ENCODE data around the gene CERK. TPM values are rescaled to one million over a fixed set of nuclear protein-coding genes. Genes with fewer than 3 reads are reported as not detected.

The CERK gene
- total and polyA plus RNA-seq, 2 of the 13 experiments (the other 11 are each of a cell fraction or from before 2014, with no cell fraction given), result 40.3 to 41.9 TPM

DNA sequence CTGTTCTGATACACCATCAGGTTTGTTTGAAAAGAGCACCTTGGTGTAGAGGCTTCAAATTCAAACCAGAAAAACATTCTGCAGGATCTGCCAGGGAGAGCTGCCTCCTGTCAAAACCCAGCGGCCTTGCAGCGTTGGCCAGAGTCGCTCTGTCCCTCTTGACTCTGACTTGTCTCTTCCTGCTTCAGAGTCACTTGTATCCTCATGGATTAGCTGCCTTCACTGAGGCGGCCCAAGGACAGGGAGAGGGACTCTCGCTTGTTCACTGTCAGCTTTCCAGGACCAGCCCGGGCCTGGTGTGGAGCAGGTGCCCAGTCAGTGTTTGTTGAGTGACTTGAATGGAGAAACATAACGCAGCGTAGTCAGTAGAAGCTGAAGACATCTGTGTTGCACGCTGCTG, 42.4 kb upstream of the CERK start (continued):
- TF ChIP-seq, protein P1, sequence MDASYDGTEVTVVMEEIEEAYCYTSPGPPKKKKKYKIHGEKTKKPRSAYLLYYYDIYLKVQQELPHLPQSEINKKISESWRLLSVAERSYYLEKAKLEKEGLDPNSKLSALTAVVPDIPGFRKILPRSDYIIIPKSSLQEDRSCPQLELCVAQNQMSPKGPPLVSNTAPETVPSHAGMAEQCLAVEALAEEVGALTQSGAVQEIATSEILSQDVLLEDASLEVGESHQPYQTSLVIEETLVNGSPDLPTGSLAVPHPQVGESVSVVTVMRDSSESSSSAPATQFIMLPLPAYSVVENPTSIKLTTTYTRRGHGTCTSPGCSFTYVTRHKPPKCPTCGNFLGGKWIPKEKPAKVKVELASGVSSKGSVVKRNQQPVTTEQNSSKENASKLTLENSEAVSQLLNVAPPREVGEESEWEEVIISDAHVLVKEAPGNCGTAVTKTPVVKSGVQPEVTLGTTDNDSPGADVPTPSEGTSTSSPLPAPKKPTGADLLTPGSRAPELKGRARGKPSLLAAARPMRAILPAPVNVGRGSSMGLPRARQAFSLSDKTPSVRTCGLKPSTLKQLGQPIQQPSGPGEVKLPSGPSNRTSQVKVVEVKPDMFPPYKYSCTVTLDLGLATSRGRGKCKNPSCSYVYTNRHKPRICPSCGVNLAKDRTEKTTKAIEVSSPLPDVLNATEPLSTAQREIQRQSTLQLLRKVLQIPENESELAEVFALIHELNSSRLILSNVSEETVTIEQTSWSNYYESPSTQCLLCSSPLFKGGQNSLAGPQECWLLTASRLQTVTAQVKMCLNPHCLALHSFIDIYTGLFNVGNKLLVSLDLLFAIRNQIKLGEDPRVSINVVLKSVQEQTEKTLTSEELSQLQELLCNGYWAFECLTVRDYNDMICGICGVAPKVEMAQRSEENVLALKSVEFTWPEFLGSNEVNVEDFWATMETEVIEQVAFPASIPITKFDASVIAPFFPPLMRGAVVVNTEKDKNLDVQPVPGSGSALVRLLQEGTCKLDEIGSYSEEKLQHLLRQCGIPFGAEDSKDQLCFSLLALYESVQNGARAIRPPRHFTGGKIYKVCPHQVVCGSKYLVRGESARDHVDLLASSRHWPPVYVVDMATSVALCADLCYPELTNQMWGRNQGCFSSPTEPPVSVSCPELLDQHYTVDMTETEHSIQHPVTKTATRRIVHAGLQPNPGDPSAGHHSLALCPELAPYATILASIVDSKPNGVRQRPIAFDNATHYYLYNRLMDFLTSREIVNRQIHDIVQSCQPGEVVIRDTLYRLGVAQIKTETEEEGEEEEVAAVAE (CRISPR knock-in tag; IDR thresholded peaks at IDR 0.05; ENCODE audit: borderline replicate concordance), result no peak
- no peak for TF ChIP-seq SOX13 (IDR thresholded peaks at IDR 0.05)
- TF ChIP-seq SOX13 (CRISPR knock-in tag; conservative IDR thresholded peaks at IDR 0.05 in 1 of 2, IDR thresholded peaks at IDR 0.05 in 1 of 2), result no peak
- TF ChIP-seq ZFP1 (CRISPR knock-in tag; IDR thresholded peaks at IDR 0.05), result no peak
- no peak for TF ChIP-seq TCF12 (IDR thresholded peaks at IDR 0.05)
- no peak for TF ChIP-seq TCF12 (CRISPR knock-in tag; IDR thresholded peaks at IDR 0.05)
- no peak for TF ChIP-seq DNMT3B (CRISPR knock-in tag; conservative IDR thresholded peaks at IDR 0.05)
- TF ChIP-seq, protein P2, sequence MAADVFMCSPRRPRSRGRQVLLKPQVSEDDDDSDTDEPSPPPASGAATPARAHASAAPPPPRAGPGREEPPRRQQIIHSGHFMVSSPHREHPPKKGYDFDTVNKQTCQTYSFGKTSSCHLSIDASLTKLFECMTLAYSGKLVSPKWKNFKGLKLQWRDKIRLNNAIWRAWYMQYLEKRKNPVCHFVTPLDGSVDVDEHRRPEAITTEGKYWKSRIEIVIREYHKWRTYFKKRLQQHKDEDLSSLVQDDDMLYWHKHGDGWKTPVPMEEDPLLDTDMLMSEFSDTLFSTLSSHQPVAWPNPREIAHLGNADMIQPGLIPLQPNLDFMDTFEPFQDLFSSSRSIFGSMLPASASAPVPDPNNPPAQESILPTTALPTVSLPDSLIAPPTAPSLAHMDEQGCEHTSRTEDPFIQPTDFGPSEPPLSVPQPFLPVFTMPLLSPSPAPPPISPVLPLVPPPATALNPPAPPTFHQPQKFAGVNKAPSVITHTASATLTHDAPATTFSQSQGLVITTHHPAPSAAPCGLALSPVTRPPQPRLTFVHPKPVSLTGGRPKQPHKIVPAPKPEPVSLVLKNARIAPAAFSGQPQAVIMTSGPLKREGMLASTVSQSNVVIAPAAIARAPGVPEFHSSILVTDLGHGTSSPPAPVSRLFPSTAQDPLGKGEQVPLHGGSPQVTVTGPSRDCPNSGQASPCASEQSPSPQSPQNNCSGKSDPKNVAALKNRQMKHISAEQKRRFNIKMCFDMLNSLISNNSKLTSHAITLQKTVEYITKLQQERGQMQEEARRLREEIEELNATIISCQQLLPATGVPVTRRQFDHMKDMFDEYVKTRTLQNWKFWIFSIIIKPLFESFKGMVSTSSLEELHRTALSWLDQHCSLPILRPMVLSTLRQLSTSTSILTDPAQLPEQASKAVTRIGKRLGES (CRISPR knock-in tag; IDR thresholded peaks at IDR 0.05; ENCODE audit: borderline replicate concordance), result no peak
- TF ChIP-seq, protein P3, sequence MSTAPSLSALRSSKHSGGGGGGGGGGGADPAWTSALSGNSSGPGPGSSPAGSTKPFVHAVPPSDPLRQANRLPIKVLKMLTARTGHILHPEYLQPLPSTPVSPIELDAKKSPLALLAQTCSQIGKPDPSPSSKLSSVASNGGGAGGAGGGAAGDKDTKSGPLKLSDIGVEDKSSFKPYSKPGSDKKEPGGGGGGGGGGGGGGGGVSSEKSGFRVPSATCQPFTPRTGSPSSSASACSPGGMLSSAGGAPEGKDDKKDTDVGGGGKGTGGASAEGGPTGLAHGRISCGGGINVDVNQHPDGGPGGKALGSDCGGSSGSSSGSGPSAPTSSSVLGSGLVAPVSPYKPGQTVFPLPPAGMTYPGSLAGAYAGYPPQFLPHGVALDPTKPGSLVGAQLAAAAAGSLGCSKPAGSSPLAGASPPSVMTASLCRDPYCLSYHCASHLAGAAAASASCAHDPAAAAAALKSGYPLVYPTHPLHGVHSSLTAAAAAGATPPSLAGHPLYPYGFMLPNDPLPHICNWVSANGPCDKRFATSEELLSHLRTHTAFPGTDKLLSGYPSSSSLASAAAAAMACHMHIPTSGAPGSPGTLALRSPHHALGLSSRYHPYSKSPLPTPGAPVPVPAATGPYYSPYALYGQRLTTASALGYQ (CRISPR knock-in tag; IDR thresholded peaks at IDR 0.05), result no peak
- no peak for TF ChIP-seq FOXP1 (IDR thresholded peaks at IDR 0.05)
- TF ChIP-seq FOXP1 (CRISPR knock-in tag; IDR thresholded peaks at IDR 0.05), result no peak
- TF ChIP-seq ZNF329 (CRISPR knock-in tag; IDR thresholded peaks at IDR 0.05; ENCODE audit: low read depth), result no peak
- TF ChIP-seq, protein P4, sequence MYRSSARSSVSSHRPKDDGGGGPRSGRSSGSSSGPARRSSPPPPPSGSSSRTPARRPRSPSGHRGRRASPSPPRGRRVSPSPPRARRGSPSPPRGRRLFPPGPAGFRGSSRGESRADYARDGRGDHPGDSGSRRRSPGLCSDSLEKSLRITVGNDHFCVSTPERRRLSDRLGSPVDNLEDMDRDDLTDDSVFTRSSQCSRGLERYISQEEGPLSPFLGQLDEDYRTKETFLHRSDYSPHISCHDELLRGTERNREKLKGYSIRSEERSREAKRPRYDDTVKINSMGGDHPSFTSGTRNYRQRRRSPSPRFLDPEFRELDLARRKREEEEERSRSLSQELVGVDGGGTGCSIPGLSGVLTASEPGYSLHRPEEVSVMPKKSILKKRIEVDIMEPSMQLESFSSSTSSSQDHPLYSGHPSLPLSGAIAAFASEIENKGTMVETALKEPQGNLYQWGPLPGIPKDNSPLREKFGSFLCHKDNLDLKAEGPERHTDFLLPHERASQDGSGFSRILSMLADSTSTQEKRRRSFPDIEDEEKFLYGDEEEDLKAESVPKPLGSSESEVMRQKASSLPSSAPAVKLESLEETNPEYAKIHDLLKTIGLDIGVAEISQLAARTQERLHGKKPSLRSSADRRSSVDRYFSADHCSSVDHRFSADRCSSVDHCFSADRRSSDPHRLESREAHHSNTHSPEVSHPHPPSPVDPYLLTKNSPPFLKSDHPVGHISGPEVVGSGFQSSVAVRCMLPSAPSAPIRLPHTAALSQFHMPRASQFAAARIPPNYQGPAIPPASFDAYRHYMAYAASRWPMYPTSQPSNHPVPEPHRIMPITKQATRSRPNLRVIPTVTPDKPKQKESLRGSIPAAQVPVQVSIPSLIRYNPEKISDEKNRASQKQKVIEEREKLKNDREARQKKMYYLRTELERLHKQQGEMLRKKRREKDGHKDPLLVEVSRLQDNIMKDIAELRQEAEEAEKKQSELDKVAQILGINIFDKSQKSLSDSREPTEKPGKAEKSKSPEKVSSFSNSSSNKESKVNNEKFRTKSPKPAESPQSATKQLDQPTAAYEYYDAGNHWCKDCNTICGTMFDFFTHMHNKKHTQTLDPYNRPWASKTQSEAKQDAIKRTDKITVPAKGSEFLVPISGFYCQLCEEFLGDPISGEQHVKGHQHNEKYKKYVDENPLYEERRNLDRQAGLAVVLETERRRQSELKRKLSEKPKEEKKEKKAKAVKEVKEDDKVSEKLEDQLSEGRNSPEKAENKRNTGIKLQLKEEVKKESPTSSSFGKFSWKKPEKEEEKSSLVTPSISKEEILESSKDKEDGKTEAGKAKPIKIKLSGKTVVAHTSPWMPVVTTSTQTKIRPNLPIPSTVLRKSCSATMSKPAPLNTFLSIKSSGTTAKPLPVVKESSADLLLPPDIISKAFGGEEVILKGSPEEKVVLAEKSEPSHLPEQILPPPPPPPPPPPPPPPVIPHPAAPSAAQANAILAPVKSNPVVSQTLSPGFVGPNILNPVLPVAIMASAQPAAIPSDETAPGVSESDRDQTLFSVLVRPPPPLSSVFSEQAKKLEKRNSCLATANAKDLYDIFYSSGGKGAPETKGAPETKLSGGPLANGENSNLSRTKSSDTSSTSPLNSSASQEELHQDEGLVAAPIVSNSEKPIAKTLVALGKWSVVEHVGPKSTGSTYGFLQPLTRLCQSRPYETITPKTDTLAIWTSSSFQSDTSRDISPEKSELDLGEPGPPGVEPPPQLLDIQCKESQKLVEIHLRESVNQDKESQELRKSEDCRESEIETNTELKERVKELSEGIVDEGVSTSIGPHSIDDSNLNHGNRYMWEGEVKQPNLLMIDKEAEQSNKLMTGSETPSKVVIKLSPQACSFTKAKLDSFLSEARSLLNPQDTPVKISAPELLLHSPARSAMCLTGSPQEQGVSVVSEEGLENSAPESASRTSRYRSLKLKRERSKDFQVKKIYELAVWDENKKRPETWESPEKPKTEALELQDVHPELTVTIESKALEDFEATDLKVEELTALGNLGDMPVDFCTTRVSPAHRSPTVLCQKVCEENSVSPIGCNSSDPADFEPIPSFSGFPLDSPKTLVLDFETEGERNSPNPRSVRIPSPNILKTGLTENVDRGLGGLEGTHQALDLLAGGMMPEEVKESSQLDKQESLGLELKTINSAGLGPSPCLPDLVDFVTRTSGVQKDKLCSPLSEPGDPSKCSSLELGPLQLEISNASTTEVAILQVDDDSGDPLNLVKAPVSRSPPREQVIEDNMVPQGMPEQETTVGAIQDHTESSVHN (CRISPR knock-in tag; IDR thresholded peaks at IDR 0.05), result no peak
- no peak for TF ChIP-seq SIX4 (CRISPR knock-in tag; IDR thresholded peaks at IDR 0.05)

Measured in HepG2 (cell line).